ENCODE results near the gene PCDH12. TPM values are rescaled to one million over a fixed set of nuclear protein-coding genes. Genes with fewer than 3 reads are reported as not detected.

The PCDH12 gene
- total RNA-seq, 1 experiment from 2014 or later = not detected

GRCh38 chr5:141982626-141983025 is 24.6 kb upstream of the PCDH12 start:
- ATAC-seq (no peak), DNase-seq (ENCODE audit: low read depth, low spot score) (no peak)
- H3K4me1 ChIP-seq (ENCODE audit: control insufficient read depth, insufficient read depth, low read length) = no peaks in the 10 kb centered on the region
- in situ Hi-C loops (cut with HindIII; ENCODE audit: low pct_unique_long_range_greater_than_20kb, low sequenced_read_pairs) (no loop called here), intact Hi-C loops (cut with micrococcal nuclease; ENCODE audit: unreplicated experiment) (no loop called here)
- H3K36me3 ChIP-seq (ENCODE audit: control insufficient read depth, insufficient read depth, low read length) = peaks cover 60% of the 10 kb centered on the region
- no peak overlapping the region for H3K4me3 ChIP-seq (ENCODE audit: low read depth in 2 of 2, low read length in 2 of 2)
- ChIA-PET POLR2A (no interaction called here), CTCF (no interaction called here)
- TF ChIP-seq CTCF (IDR thresholded peaks at IDR 0.05) = no peak
- no peak for TF ChIP-seq TCF7L2 (IDR thresholded peaks at IDR 0.05; ENCODE audit: low read depth, low read length)
- no peaks in the 10 kb centered on the region for H3K9me3 ChIP-seq (ENCODE audit: control insufficient read depth, insufficient read depth, low read depth, low read length)
- H3K27ac ChIP-seq (ENCODE audit: low read length) = no peak overlapping the region
- BruUV-seq (replicated peaks) = no TSS peak
- H3K27me3 ChIP-seq (ENCODE audit: control insufficient read depth, insufficient read depth, low read length) = no peaks in the 10 kb centered on the region

GRCh38 chr5:141978389-141978788 is 20.4 kb upstream of the PCDH12 start:
- H3K27ac ChIP-seq (ENCODE audit: low read length) = no peak overlapping the region
- intact Hi-C loops (cut with micrococcal nuclease; ENCODE audit: unreplicated experiment) (no loop called here), in situ Hi-C loops (cut with HindIII; ENCODE audit: low pct_unique_long_range_greater_than_20kb, low sequenced_read_pairs) (no loop called here)
- TF ChIP-seq TCF7L2 (IDR thresholded peaks at IDR 0.05; ENCODE audit: low read depth, low read length) (no peak), POLR2AphosphoS5 (IDR thresholded peaks at IDR 0.05; ENCODE audit: low read depth, low read length) (no peak), REST (IDR thresholded peaks at IDR 0.05; ENCODE audit: insufficient read depth in 1 of 2, low read depth in 2 of 2, low read length in 1 of 2) (no peak), CTCF (IDR thresholded peaks at IDR 0.05) (no peak), SIN3A (IDR thresholded peaks at IDR 0.05; ENCODE audit: borderline replicate concordance, insufficient read depth, low read depth, low read length) (no peak)
- no TSS peak for BruUV-seq (replicated peaks)
- H3K9me3 ChIP-seq (ENCODE audit: control insufficient read depth, insufficient read depth, low read depth, low read length) = no peaks in the 10 kb centered on the region
- no peak for ATAC-seq
- H3K4me3 ChIP-seq (ENCODE audit: low read depth in 2 of 2, low read length in 2 of 2) = no peak overlapping the region
- ChIA-PET CTCF (interaction anchor here (1.4 kb wide), 1 partner anchor 9 kb away, joined by 4 read pairs; the partner anchor contains the start of gene RNF14), POLR2A (no interaction called here)
- peaks cover 61% of the 10 kb centered on the region for H3K36me3 ChIP-seq (ENCODE audit: control insufficient read depth, insufficient read depth, low read length)
- DNase-seq (ENCODE audit: low read depth, low spot score) = no peak
- no peaks in the 10 kb centered on the region for H3K27me3 ChIP-seq (ENCODE audit: control insufficient read depth, insufficient read depth, low read length)
- H3K4me1 ChIP-seq (ENCODE audit: control insufficient read depth, insufficient read depth, low read length) = no peaks in the 10 kb centered on the region

Data from Panc1 (cell line).